Smooth muscle cell of the brain vasculature (primary cell): Measurements from ENCODE around the gene DTNA.
"Not testable (repeated sequence)": the region's sequence is repeated elsewhere in the genome, so short reads cannot be mapped to it uniquely, and the experiment has no call there.

Experiments
- DNase-seq: peaks from one replicate; pipeline ENCODE4 v3.0.0-alpha.2; 2012; ENCODE audit warnings: low read depth, low spot score

The DTNA gene

GRCh38 chr18:34709750-34710441 lies at the start of gene DTNA:
DTNA (plus strand) TSS chr18:34710298; CDS start chr18:34755977, 45,679 bp downstream.
- DNase-seq: peak; percentile 71

- DNase-seq: no peak
Measured at GRCh38 chr18:34660572-34660971, 49.5 kb upstream of the DTNA start.

GRCh38 chr18:34661464-34662087 lies 48.5 kb upstream of the DTNA start:
- DNase-seq: no peak

- DNase-seq: no peak
Measured at GRCh38 chr18:34676816-34677574, 33.1 kb upstream of the DTNA start.

GRCh38 chr18:34689750-34690149 lies 20.3 kb upstream of the DTNA start:
- not testable (repeated sequence) for DNase-seq

GRCh38 chr18:34691614-34692013 lies 18.5 kb upstream of the DTNA start:
- no peak for DNase-seq

- no peak for DNase-seq
Measured at GRCh38 chr18:34694591-34695165, 15.4 kb upstream of the DTNA start.

- DNase-seq: no peak
Measured at GRCh38 chr18:34695310-34695709, 14.8 kb upstream of the DTNA start.

GRCh38 chr18:34696671-34697070 lies 13.4 kb upstream of the DTNA start:
- no peak for DNase-seq

- DNase-seq: no peak
Measured at GRCh38 chr18:34697233-34697632, 12.9 kb upstream of the DTNA start.

- no peak for DNase-seq
Measured at GRCh38 chr18:34697891-34698290, 12.2 kb upstream of the DTNA start.

GRCh38 chr18:34701911-34702310 lies 8.2 kb upstream of the DTNA start:
- DNase-seq: no peak

- no peak for DNase-seq
Measured at GRCh38 chr18:34702814-34703213, 7.3 kb upstream of the DTNA start.

- no peak for DNase-seq
Measured at GRCh38 chr18:34704074-34704473, 6.0 kb upstream of the DTNA start.

GRCh38 chr18:34704823-34705222 lies 5.3 kb upstream of the DTNA start:
- no peak for DNase-seq

- DNase-seq: peak; percentile 78
Measured at GRCh38 chr18:34707670-34708069, 2.4 kb upstream of the DTNA start.

GRCh38 chr18:34709104-34709503 lies 994 bp upstream of the DTNA start:
- no peak for DNase-seq

- no peak for DNase-seq
Measured at GRCh38 chr18:34710458-34710914, 388 bp downstream of the DTNA start.

GRCh38 chr18:34710934-34711333 lies 836 bp downstream of the DTNA start:
- no peak for DNase-seq

GRCh38 chr18:34716111-34716510 lies 6.0 kb downstream of the DTNA start:
- not testable (repeated sequence) for DNase-seq

- DNase-seq: no peak
Measured at GRCh38 chr18:34718610-34719009, 8.5 kb downstream of the DTNA start.

GRCh38 chr18:34720220-34720619 lies 10.1 kb downstream of the DTNA start:
- no peak for DNase-seq
